ENCODE measurements around the gene HDX. TPM values are rescaled to one million over a fixed set of nuclear protein-coding genes. Genes with fewer than 3 reads are reported as not detected.
"Not testable (repeated sequence)": the region's sequence is repeated elsewhere in the genome, so short reads cannot be mapped to it uniquely, and the experiment has no call there.

HDX gene, protein sequence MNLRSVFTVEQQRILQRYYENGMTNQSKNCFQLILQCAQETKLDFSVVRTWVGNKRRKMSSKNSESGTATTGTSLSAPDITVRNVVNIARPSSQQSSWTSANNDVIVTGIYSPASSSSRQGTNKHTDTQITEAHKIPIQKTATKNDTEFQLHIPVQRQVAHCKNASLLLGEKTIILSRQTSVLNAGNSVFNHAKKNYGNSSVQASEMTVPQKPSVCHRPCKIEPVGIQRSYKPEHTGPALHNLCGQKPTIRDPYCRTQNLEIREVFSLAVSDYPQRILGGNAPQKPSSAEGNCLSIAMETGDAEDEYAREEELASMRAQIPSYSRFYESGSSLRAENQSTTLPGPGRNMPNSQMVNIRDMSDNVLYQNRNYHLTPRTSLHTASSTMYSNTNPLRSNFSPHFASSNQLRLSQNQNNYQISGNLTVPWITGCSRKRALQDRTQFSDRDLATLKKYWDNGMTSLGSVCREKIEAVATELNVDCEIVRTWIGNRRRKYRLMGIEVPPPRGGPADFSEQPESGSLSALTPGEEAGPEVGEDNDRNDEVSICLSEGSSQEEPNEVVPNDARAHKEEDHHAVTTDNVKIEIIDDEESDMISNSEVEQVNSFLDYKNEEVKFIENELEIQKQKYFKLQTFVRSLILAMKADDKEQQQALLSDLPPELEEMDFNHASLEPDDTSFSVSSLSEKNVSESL
- 3.7 and 3.9 TPM in 2 replicates for total RNA-seq

DNA sequence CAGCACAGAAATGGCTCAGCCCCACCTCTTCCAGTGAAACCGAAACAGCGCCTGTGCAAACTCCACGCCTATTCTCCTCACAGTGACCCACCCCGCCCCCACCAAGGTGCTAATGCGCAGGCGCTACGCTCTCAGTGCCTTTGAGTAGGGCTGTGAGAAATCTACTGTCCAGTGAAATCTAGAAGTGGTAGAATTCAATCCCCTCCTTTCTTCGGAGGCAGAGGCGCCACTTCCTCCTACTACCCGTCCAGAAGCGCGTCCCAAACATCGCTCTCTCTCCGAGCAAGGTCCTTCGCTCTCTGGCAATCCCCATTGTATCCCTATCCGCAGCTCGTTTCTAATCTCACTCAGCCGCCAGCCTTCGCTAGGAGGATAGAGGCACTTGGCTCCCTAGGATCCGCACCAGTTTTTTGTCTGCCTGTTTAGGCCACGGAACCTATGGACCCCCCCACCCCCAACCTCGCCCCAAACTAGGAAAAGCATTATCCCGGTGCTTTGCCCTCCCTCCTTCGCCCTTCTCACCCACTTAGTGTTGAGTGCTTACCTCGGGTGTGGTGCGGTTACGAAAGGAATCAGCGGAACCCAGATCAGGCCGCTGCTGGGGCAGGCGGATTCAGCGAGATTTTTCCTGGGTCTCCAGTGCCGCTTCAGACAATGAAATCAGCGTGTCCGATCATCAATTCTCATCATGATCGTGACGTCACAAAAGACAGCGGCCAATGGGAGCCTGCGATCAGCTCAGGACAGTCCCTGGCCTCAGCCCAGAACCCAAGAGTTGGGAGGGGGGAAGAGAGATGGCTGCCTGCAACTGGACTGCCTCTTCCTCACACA is at the start of gene HDX:
TSS of gene HDX (minus strand) at position 656 of the 831 bp plus-strand sequence. CDS start 27,056 bp downstream, outside the sequence.
- intact Hi-C loops (cut with micrococcal nuclease): loop anchor here (2.0 kb wide), 2 partner anchors 501 to 1545 kb away; partner anchors contain the start of genes APOOL and CHM

DNA sequence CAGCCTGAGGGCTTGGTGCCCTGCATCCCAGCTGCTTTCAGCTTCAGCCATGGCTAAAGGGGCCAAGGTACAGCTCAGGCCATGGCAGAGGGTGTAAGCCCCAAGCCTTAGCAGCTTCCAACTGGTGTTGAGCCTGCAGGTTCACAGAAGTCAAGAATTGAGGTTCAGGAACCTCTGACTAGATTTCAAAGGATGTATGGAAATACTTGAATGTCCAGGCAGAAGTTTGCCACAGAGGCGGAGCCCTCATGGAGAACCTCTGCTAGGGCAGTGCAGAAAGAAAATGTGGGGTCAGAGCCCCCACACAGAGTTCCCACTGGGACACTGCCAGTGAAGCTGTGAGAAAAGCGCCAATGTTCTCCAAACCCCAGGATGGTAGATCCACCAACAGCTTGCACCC is 39.1 kb upstream of the HDX start:
- intact Hi-C loops (cut with micrococcal nuclease): not testable (repeated sequence)

DNA sequence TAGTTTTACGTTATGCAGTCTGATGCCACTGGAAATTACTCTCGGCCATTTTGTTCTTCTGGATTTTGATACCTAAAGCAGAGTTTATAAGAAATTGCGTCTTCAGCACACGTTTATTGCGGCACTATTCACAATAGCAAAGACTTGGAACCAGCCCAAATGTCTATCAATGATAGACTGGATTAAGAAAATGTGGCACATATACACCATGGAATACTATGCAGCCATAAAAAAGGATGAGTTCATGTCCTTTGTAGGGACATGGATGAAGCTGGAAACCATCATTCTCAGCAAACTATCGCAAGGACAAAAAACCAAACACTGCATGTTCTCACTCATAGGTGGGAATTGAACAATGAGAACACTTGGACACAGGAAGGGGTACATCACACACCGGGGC is 35.4 kb upstream of the HDX start:
- intact Hi-C loops (cut with micrococcal nuclease): not testable (repeated sequence)

DNA sequence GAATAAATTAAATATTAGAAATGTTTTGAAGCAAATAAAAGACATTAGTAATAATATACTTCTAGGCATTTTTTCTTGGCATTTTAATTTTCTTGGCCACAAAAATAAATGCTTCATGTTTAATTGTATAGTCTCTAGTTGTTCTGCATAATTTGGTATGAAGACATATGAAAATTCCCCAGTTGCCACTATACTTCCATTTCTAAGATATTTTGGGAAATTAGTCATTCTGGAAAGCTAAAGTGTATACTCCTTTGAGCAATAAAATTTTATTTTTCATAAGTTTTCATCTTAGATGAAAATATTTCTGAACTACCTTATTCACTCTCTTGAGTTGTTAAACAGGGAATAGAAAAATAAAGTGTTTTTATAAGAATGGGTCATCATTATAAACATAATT is 13.8 kb downstream of the HDX start:
- intact Hi-C loops (cut with micrococcal nuclease): no loop called here

DNA sequence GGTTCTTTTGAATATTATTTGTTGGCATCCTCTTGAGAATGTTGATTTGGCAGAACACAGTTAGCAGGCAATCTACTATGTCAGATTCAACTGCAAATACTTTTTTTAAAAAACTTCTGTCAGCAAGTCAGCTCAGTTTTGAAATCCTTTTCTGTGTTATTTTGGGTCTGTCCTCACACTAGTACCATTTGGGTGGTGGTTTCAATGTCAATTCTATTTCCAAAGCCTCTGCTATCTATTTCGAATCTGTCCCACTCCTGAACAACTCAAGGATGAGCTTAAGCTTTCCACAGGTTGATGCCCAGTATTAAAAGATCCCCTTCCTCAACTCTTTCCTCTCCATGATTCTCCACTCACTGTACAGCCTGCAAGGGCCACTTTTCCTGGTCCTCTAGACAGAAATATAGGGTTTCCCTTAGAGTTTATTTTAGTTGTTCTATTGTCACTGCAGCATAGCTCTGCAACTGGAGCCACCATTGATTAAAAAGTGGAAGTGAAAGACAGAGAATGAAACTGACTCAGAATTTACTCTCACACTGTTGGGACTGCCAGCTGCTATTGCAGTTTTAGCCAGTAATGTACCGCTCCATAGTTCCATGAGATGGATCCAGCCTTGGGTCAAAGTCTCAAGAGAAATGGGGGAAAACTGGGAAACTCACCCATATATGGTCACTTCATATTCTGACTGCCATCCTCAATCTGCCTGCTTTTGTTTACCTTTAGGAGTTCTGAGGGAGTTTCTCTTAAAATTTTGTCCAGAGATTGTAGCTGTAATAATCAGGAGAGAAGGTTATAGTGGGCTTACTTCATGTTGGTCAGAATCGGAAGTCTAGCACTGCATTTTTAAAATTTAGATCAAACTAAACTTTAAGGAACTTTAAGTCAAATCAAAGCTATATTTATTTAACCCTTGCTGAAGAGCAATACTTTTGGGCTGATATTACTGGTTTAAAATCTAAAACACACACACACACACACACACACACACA is 14.6 kb downstream of the HDX start:
- intact Hi-C loops (cut with micrococcal nuclease): no loop called here

DNA sequence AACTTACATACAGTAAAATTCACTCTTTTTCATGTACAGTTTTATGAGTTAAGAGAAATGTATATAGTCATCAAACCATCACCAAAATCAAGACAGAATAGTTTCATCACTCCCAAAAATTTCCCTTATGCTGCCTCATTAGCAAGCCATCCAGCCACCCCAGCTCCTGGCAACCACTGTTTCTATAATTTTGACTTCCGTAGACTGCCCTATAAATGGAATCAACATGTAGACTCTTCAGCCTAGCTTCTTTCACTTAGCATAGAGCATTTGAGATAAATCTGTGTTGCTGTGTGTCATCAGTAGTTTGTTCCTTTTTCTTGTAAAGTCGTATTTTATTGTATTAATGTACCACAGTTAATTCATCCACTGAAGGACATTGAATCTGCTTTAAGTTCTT is 23.2 kb downstream of the HDX start:
- intact Hi-C loops (cut with micrococcal nuclease): no loop called here

DNA sequence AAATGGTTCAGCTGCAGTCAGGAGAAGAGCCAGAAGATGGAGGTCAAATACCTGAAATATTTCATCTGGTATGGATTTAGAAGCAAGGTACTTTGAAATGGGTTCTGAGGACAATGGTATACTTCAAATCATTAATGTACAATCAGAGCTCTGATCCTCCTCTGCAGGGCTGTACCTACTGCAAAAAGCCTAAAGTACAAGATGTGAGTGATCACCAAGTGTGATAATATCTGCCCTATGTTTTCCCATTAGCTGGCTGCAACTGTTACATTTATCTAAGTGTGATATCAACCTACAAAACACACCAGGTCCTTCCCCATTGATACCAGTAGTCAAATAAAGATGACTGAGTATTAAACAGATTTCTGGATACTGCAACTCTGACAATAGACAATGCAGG is 25.1 kb downstream of the HDX start:
- intact Hi-C loops (cut with micrococcal nuclease): no loop called here

DNA sequence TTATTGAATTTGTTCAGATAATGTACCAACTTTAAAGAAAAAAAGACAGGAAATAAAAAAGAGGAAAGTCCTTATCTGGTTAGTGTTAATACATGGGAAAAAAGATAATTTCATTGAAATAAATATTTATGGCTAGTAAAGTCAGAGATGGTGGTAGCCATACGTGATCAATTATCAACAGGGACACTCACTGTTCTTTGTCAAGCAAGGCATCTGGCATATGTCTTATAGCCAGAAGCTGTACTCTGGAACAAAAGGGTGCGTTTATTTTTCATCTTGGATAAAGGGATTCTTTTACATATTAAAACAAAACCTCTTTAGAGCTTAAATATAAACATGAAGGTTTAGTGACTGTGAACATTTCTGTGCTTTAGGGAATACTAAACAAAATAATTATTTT is 26.7 kb downstream of the HDX start:
- intact Hi-C loops (cut with micrococcal nuclease): no loop called here

DNA sequence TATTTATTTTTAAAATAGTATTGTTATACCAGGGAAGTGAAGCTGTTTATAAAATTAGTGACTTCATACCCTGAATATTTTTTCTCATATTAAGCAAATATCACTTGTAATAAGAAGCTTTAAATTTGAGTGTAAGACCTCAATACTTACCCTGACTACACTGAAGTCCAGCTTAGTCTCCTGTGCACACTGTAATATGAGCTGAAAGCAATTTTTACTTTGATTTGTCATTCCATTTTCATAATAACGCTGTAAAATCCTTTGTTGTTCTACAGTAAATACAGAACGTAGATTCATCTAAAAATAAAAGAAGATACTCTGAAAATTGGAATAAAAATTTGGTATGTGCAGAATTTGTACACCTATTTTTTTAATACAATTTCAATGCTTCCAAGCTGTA is 27.2 kb downstream of the HDX start:
- intact Hi-C loops (cut with micrococcal nuclease): no loop called here

DNA sequence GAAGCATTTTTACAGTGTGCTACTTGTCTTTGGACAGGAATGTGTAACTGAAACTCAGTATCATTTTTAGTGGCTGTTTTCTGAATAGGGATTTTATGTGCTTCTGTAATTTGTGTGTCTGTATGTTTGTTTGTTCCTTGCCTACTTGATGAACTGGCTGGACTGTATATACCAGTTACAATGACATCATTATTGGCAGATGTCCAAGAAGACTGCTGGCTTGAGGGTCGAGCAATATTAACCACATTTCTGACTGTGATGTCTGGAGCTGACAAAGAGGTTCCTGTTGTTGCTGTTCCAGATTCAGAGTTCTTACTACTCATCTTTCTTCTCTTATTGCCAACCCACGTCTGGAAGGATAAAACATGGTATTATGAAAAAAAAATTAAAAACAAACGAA is 33.0 kb downstream of the HDX start:
- intact Hi-C loops (cut with micrococcal nuclease): no loop called here

DNA sequence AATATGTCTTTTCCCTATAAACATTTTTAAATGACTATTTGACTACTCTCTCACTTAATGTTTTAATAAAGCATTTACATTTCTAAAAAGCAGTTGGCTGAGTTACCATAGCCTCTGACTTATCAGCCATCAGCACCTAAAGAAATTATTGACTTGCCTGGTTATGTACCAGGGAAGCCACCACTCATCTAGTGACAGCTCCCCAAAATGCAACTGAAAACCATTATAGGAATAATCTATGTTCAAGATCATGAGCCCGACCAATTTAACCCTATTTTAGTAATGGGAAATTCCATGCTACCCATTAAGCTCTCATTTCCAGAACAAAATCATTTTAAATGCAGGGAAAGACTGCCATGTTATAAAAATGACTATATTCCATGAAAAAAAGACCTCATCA is 34.4 kb downstream of the HDX start:
- intact Hi-C loops (cut with micrococcal nuclease): no loop called here

DNA sequence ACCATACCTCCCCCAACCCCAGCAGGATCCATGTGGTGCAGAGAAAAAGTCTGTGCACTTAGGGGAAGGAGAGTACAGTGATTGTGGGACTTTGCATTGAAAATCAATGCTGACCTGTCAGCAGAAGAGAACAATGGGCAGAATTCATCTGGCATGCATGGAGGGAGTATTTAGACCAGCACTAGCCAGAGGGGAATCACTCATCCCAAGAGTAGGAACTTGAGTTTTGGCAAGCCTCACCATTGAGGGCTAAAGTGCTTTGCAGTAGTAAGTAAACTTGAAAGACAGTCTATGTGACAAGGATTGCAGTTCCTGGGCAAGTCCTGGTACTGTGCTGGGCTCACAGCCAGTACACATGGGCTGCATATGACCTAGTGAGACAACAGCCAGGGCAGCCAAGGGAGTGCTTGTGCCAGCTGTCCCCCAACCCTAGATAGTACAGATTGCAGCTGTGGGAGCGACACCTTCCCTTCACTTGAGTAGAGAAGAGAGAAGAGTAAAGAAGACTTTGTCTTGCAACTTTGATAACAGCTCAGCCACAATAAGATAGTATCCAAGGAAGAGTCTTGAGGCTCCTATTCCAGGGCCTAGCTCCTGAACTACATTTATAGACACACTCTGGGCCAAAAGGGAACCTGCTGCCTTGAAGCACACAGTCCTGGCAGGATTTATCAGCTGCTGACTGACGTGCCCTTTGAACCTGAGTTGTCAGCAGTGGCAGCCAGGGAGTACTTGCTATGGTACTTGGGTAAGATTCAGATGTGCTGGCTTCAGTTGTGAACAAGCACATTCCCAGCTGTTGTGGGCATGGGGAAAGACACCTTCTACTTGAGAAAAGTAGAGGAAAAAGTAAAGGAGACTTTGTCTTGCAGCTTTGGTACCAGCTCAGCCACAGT is 48.7 kb downstream of the HDX start:
- intact Hi-C loops (cut with micrococcal nuclease): no loop called here

DNA sequence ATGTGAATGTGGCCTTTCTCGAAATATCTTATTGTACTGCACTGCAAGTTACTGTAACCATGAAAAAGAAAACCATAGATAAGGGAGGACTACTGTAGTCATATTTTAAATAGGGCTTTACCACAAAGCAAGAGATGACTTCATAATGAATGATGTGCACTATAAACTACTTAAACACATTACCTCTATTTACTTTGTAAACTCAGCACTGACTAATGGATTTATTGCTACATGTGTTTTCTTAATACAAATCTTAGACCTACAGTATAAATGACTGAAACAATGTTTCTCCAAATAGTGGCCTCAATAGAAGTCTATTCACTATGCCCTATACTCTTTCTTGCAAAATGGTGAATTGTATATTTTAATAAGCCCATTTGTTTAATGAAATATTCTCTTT is 61.1 kb downstream of the HDX start:
- intact Hi-C loops (cut with micrococcal nuclease): no loop called here

DNA sequence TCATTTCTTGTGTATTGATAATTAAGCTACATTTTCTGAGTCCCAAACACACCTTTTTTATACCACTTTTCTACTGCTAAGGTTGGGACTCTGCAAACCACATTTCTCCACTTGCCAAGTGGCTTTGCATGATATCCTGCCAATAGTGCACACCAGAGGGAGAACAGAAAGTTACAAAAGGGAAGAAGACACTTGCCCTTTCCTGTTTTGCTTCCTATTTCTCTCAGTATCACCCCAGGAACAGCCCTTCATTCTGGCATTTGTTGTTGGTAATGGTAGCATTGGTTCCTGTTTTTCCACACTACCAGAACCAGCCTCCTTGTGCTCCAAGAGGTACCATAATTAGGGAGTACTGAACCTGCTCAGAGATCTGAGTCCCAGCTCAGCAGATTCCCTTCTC is 87.1 kb downstream of the HDX start:
- intact Hi-C loops (cut with micrococcal nuclease): no loop called here

DNA sequence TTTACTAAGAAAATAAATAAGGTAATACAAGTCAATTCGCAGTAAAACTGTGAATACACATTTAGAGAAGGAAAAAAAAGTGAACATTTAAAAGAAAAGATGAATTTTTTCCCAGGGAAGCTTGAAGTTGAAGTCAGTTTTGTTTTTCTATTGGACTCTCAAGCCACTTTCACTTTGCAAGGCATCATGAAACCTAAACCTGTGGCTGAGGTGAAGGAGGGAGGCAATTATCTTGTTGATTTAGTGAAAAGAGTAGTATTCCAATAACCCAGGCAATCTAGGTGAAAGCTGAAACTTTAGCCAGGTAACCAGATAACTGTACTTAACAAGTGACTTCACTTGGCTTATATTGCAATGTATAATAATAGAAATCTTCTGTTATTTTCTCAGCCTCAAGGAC is 138.6 kb downstream of the HDX start:
- intact Hi-C loops (cut with micrococcal nuclease): no loop called here

DNA sequence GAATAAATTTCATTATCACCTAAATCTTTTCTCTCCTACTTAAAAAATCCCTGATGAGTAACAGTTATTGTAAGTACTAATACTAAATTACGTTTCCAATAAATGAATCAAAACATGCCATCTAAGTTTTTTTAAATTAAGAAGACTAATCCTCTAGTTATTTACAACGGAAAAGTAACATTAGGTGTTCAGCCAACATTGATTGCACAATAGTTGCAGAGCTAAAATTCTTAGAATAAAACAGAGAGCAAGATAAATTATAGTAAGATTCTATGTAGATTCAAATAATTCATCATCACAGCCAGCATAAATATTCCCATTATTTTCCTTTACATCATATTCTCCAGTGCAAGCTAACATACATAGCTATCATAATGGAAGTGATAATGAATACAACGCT is 139.2 kb downstream of the HDX start:
- intact Hi-C loops (cut with micrococcal nuclease): no loop called here

DNA sequence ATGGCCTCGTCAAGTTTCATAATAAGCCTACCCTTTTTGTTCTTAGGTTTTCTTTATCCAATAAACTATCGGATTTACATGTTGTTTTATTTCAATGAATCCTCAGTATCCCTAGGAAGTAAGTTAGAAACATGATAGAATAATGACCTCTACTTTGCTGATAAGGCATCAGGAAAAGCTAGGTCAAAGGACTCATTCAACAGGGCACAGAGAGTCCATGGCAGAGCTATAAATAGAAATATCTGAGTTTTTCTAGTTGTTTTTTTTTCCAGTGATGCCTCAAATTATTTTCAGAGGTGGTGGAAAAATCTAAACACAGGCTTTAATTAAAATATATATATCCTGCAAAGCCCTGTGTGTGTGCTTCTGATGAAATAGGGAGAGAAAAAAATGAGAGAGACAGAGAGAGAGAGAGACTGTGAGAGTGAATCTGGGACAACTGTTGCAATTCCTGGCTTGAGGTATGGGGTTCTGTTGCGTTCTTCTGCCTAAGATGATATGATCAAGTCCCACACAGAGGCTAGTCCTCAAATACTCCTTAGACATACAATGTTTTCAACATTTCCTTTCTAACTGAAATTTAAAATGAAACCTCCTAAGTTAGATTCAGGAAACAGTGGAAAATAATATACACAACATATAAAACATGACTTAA is 139.9 kb downstream of the HDX start:
- intact Hi-C loops (cut with micrococcal nuclease): no loop called here

DNA sequence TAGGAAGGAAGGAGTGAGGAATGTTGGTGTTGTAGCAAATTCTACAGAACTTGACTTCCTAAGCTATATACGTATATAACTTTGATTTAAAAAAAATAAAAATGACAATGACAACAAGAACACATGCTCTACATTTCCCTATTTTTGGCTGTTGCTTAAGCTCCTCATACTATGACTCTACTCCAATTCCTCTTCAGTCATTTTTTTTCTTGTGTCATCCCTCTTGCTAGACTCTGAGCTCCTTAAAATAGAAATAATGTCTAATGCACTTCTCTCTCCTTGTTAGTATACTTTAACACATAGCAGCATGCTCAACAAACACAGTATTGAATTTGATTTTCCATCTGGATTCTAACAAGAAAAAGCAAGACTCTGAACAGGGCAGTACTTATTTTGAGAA is 144.0 kb downstream of the HDX start:
- intact Hi-C loops (cut with micrococcal nuclease): no loop called here

DNA sequence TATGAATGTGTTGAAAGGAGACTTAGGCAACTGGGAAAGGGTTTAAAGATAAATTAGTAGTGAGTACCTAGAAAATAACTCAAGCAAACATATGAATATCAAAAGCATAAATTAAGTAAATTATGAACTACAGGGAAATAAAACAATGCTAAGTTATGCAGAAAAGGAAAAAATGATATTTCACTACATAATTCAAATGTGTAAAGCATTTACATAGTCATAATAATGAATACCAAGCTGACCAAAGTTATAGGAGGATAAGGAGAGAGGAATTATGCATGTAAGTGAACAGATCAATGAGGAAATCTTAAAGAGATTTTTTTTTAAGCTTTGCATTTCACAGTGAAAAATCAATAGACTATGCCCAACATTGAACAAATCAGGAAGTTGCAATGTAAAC is 145.0 kb downstream of the HDX start:
- intact Hi-C loops (cut with micrococcal nuclease): no loop called here

Measured in T-helper 1 cell treated with Interleukin-12 subunit alpha and Interleukin-12 subunit beta and Interleukin-4 antibody, amounts not matched to agents 30 ng/mL and 1 ng/mL, for 36 hours (primary cell).